HepG2 (cell line): ENCODE data around the gene DHX57. TPM values are rescaled to one million over a fixed set of nuclear protein-coding genes. Genes with fewer than 3 reads are reported as not detected.
A peak's percentile ranks its signal among the peaks of the same experiment; 100 is the strongest.

Source experiments
- AFF4 ChIP-seq: sonication (generic); formaldehyde crosslinking; IDR thresholded peaks from 2 replicates; pipeline ENCODE4 v1.4.0; 2020; ENCODE audit warnings: missing genetic modification reagents
- ARNT2 ChIP-seq: sonication (generic); formaldehyde crosslinking; IDR thresholded peaks from 2 replicates; pipeline ENCODE4 v1.8.0; 2022; ENCODE audit warnings: mild to moderate bottlenecking, low read depth, missing genetic modification reagents, moderate library complexity
- CSRNP1 ChIP-seq: sonication (generic); formaldehyde crosslinking; IDR thresholded peaks from 2 replicates; pipeline ENCODE4 v1.8.1; 2023; ENCODE audit warnings: mild to moderate bottlenecking, missing genetic modification reagents
- GFI1 ChIP-seq: sonication (generic); formaldehyde crosslinking; IDR thresholded peaks from 2 replicates; pipeline ENCODE4 v1.5.0; 2020; ENCODE audit warnings: missing genetic modification reagents, mild to moderate bottlenecking, borderline replicate concordance
- KDM3A ChIP-seq: IDR thresholded peaks from 2 replicates; pipeline ENCODE4 v1.6.1; 2018; ENCODE audit warnings: low read depth, missing compliant biosample characterization
- MAFK ChIP-seq, 2 experiments: IDR thresholded peaks in 1 of 2; conservative IDR thresholded peaks in 1 of 2; 2 replicates each; pipeline ENCODE4 v1.6.1; 2011; ENCODE audit warnings: improper control_type of control experiment in 2 of 2, low read length in 2 of 2
- MBNL3 ChIP-seq: fragments of 250-450 bp; sonication (Bioruptor Pico); conservative IDR thresholded peaks from 2 replicates; pipeline ENCODE4 v1.8.0; 2022; ENCODE audit warnings: mild to moderate bottlenecking, inconsistent platforms
- ONECUT2 ChIP-seq: sonication (generic); formaldehyde crosslinking; IDR thresholded peaks from 2 replicates; pipeline ENCODE4 v1.4.0; 2020; ENCODE audit warnings: missing genetic modification reagents
- PHB2 ChIP-seq: fragments of 450-650 bp; IDR thresholded peaks from 2 replicates; pipeline ENCODE4 v1.6.1; 2018; ENCODE audit not compliant: partially characterized antibody
- RBM39 ChIP-seq: fragments of 200-400 bp; formaldehyde crosslinking; IDR thresholded peaks from one replicate; pipeline ENCODE4 v1.6.1; 2018; ENCODE audit warnings: antibody characterized with exemption, mild to moderate bottlenecking, low read depth, low read length; ENCODE audit not compliant: poor library complexity, severe bottlenecking
- SIN3A ChIP-seq: IDR thresholded peaks from 2 replicates; pipeline ENCODE4 v1.6.1; 2011; ENCODE audit warnings: low read depth, mild to moderate bottlenecking, control low read depth, low read length, borderline replicate concordance
- TMF1 ChIP-seq: sonication (generic); formaldehyde crosslinking; IDR thresholded peaks from 2 replicates; pipeline ENCODE4 v1.8.1; 2022; ENCODE audit warnings: low read depth, missing genetic modification reagents
- TRAFD1 ChIP-seq: sonication (generic); formaldehyde crosslinking; IDR thresholded peaks from 2 replicates; pipeline ENCODE4 v1.5.1; 2020; ENCODE audit warnings: missing genetic modification reagents, mild to moderate bottlenecking, borderline replicate concordance
- ZFYVE20 ChIP-seq: sonication (generic); formaldehyde crosslinking; IDR thresholded peaks from 2 replicates; pipeline ENCODE4 v1.8.0; 2023; ENCODE audit warnings: low read depth, mild to moderate bottlenecking, moderate library complexity, missing genetic modification reagents, borderline replicate concordance
- ZNF547 ChIP-seq: sonication (generic); formaldehyde crosslinking; IDR thresholded peaks from 2 replicates; pipeline ENCODE4 v1.5.1; 2020; ENCODE audit warnings: mild to moderate bottlenecking, missing genetic modification reagents
- ZSCAN31 ChIP-seq: sonication (generic); formaldehyde crosslinking; IDR thresholded peaks from 2 replicates; pipeline ENCODE4 v1.5.0; 2020; ENCODE audit warnings: low read depth, mild to moderate bottlenecking, missing genetic modification reagents
- polyA plus RNA-seq, 8 experiments: library from polyadenylated mRNA; depleted of rRNA in 3 of 8; stranded (reverse) in 7 of 8; unstranded in 1 of 8; fragments of >200 nt; fragmentation: Illumina TruSeq in 4 of 8; extraction: Trizol in 4 of 8; gene quantifications; 2 replicates each; pipeline versions ENCODE4 v1.2.1 to v1.2.3, GENCODE V29; 2011 to 2016; ENCODE audit warnings: low read depth in 4 of 8, missing spikeins in 1 of 8, mixed read lengths in 1 of 8; ENCODE audit not compliant: insufficient read depth in 1 of 8
- total RNA-seq, 5 experiments: library from RNA; depleted of rRNA; stranded (reverse); fragments of >200 nt; fragmentation: Illumina TruSeq; extraction: Trizol; gene quantifications; 2 replicates each; pipeline ENCODE4 v1.2.3, GENCODE V29; 2016; ENCODE audit warnings: low read depth in 1 of 5
- TF ChIP-seq, protein P1 (sequence below): IDR thresholded peaks from 2 replicates; pipeline ENCODE4 v1.6.1; 2016; ENCODE audit warnings: mild to moderate bottlenecking
- TF ChIP-seq, protein P2 (sequence below): sonication (generic); formaldehyde crosslinking; IDR thresholded peaks from 2 replicates; pipeline ENCODE4 v1.4.0; 2020; ENCODE audit warnings: missing genetic modification reagents

Gene DHX57
- total and polyA plus RNA-seq, 2 of the 13 experiments (the other 11 are each of a cell fraction or from before 2014, with no cell fraction given), result 9.2 to 24.2 TPM

GRCh38 chr2:38750891-38751595 lies 124.7 kb downstream of the DHX57 start, which contains the start of gene SRSF7 (continued):
- TF ChIP-seq AFF4 (CRISPR knock-in tag) (peak; percentile 95), KDM3A (peak; percentile 81), RBM39 (peak; percentile 100), ZFYVE20 (CRISPR knock-in tag) (0 out of 2 replicates have a peak, but pooled peaks have one; percentile 86), CSRNP1 (CRISPR knock-in tag) (peak; percentile 88), MAFK (conservative IDR thresholded peaks at IDR 0.05 in 1 of 2, IDR thresholded peaks at IDR 0.05 in 1 of 2; ENCODE audit: low read length in 2 of 2) (no peak), SIN3A (peak; percentile 97), ARNT2 (peak; percentile 94; the same call in 1 of the 2 replicates), PHB2 (no peak), GFI1 (CRISPR knock-in tag) (no peak; the same call in none of the 2 replicates), ONECUT2 (no peak), MBNL3 (CRISPR knock-in tag) (no peak), TMF1 (CRISPR knock-in tag) (peak; percentile 40; the same call in 1 of the 2 replicates), ZSCAN31 (CRISPR knock-in tag) (peak; percentile 88), TRAFD1 (CRISPR knock-in tag) (no peak), ZNF547 (CRISPR knock-in tag) (peak; percentile 92)
- TF ChIP-seq, protein P1, sequence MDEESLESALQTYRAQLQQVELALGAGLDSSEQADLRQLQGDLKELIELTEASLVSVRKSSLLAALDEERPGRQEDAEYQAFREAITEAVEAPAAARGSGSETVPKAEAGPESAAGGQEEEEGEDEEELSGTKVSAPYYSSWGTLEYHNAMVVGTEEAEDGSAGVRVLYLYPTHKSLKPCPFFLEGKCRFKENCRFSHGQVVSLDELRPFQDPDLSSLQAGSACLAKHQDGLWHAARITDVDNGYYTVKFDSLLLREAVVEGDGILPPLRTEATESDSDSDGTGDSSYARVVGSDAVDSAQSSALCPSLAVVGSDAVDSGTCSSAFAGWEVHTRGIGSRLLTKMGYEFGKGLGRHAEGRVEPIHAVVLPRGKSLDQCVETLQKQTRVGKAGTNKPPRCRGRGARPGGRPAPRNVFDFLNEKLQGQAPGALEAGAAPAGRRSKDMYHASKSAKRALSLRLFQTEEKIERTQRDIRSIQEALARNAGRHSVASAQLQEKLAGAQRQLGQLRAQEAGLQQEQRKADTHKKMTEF, result peak; percentile 89
- TF ChIP-seq, protein P2, sequence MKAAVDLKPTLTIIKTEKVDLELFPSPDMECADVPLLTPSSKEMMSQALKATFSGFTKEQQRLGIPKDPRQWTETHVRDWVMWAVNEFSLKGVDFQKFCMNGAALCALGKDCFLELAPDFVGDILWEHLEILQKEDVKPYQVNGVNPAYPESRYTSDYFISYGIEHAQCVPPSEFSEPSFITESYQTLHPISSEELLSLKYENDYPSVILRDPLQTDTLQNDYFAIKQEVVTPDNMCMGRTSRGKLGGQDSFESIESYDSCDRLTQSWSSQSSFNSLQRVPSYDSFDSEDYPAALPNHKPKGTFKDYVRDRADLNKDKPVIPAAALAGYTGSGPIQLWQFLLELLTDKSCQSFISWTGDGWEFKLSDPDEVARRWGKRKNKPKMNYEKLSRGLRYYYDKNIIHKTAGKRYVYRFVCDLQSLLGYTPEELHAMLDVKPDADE (CRISPR knock-in tag), result peak; percentile 92; the same call in 1 of the 2 replicates
